Vagina (tissue), 2 donors: ENCODE results near the gene DAO. TPM values are rescaled to one million over a fixed set of nuclear protein-coding genes. Genes with fewer than 3 reads are reported as not detected.

Experiments used
- DNase-seq, 2 donors: peaks; one replicate each; pipeline ENCODE4 v3.0.0-alpha.2; 2017; ENCODE audit errors: extremely low spot score in 2 of 2
- H3K27ac ChIP-seq: fragments of 200-600 bp; sonication (generic); one replicate; pipeline ENCODE4 v1.5.1; 2019
- H3K27me3 ChIP-seq: fragments of 200-600 bp; sonication (generic); one replicate; pipeline ENCODE4 v1.5.1; 2019
- H3K36me3 ChIP-seq, 2 donors: fragments of 200-600 bp; sonication (generic); one replicate each; pipeline ENCODE4 v1.5.1; 2017 to 2019
- H3K4me1 ChIP-seq: fragments of 200-600 bp; sonication (generic); one replicate; pipeline ENCODE4 v1.5.1; 2019
- H3K4me3 ChIP-seq, 2 donors: fragments of 200-600 bp; sonication (generic); 1 replicate in 1 of 2; 2 replicates in 1 of 2; pipeline ENCODE4 v1.5.1; 2016 to 2019
- H3K9me3 ChIP-seq: fragments of 200-600 bp; sonication (generic); one replicate; pipeline ENCODE4 v1.5.1; 2019
- POLR2A ChIP-seq, 2 donors: fragments of 450-650 bp; IDR thresholded peaks; one replicate each; pipeline ENCODE4 v1.6.1; 2017; ENCODE audit warnings: antibody characterized with exemption in 2 of 2, mild to moderate bottlenecking in 2 of 2, moderate library complexity in 2 of 2
- POLR2AphosphoS5 ChIP-seq, 2 donors: sonication (generic); formaldehyde crosslinking; IDR thresholded peaks; one replicate each; pipeline ENCODE4 v1.9.0; 2017; ENCODE audit warnings: antibody characterized with exemption in 2 of 2, mild to moderate bottlenecking in 2 of 2, low read depth in 1 of 2; ENCODE audit not compliant: insufficient read depth in 1 of 2
- intact Hi-C: fragments of 100-400 bp; cut with DNase I; formaldehyde crosslinking; loops from one replicate; pipeline ENCODE4 v1.15.1; 2023
- total RNA-seq: library from RNA; depleted of rRNA; stranded (reverse); fragments of >200 nt; gene quantifications from one replicate; pipeline ENCODE4 v1.2.3, GENCODE V29; 2016
- TF ChIP-seq, protein P1 (sequence below), 3 experiments: fragments of 450-650 bp in 2 of 3; fragments of 200-600 bp in 1 of 3; sonication (generic) in 1 of 3; IDR thresholded peaks; one replicate each; pipeline ENCODE4 v1.5.1; 2017 to 2019; ENCODE audit warnings: antibody characterized with exemption in 3 of 3, mild to moderate bottlenecking in 2 of 3, moderate library complexity in 2 of 3

Gene DAO
- total RNA-seq, 1 donor from 2014 or later: not detected

DNA sequence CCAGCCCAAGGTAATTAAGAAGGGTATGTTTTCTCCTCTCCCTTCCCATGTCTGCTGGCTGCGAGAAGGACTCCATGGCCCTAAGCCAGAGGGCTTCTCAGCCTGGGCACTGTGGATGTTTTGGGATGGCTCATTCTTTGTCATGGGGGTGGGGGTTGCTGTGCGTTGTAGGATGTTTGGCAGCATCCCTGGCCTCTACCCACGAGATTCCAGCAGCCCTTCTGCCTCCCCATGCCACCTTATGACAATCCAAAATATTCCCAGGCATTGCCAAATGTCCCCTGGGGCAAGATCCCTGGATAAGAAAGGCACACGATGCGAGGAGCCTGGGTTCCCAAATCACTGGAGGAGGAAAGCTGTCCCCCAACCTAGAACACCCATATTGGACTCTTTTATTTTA, 36.4 kb downstream of the DAO start:
- no peaks in the 10 kb centered on the region for H3K9me3 ChIP-seq
- TF ChIP-seq, protein P1, sequence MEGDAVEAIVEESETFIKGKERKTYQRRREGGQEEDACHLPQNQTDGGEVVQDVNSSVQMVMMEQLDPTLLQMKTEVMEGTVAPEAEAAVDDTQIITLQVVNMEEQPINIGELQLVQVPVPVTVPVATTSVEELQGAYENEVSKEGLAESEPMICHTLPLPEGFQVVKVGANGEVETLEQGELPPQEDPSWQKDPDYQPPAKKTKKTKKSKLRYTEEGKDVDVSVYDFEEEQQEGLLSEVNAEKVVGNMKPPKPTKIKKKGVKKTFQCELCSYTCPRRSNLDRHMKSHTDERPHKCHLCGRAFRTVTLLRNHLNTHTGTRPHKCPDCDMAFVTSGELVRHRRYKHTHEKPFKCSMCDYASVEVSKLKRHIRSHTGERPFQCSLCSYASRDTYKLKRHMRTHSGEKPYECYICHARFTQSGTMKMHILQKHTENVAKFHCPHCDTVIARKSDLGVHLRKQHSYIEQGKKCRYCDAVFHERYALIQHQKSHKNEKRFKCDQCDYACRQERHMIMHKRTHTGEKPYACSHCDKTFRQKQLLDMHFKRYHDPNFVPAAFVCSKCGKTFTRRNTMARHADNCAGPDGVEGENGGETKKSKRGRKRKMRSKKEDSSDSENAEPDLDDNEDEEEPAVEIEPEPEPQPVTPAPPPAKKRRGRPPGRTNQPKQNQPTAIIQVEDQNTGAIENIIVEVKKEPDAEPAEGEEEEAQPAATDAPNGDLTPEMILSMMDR (IDR thresholded peaks at IDR 0.05): no peak
- TF ChIP-seq POLR2A (IDR thresholded peaks at IDR 0.05) (no peak), POLR2AphosphoS5 (IDR thresholded peaks at IDR 0.05; ENCODE audit: insufficient read depth in 1 of 2, low read depth in 1 of 2) (no peak)
- no peak for DNase-seq
- H3K36me3 ChIP-seq: no peaks in the 10 kb centered on the region
- H3K4me3 ChIP-seq: no peak overlapping the region
- no peak overlapping the region for H3K27ac ChIP-seq
- intact Hi-C loops: no loop called here
- H3K4me1 ChIP-seq: no peaks in the 10 kb centered on the region
- no peaks in the 10 kb centered on the region for H3K27me3 ChIP-seq

DNA sequence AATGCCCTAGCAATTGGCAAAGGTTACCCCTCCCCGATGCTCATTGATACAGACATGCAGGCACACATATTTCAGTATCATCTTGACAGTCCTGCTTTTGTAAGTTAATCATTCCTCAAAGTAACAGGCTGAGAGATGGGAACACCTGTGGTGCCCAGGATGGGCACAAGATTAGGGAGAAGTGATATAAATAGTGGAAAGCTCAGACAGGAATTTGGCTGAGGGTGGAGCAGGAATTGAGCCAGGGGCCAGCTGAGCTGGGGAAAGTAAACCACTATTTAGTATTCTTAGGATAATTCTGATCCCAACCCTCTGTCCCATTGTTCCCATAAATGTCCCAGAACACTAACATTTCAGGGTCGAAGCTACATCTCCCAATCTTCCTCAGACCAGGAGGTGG, 38.3 kb downstream of the DAO start:
- no peak for TF ChIP-seq POLR2AphosphoS5 (IDR thresholded peaks at IDR 0.05; ENCODE audit: insufficient read depth in 1 of 2, low read depth in 1 of 2)
- TF ChIP-seq, protein P1 (IDR thresholded peaks at IDR 0.05): no peak
- no peak for TF ChIP-seq POLR2A (IDR thresholded peaks at IDR 0.05)

DNA sequence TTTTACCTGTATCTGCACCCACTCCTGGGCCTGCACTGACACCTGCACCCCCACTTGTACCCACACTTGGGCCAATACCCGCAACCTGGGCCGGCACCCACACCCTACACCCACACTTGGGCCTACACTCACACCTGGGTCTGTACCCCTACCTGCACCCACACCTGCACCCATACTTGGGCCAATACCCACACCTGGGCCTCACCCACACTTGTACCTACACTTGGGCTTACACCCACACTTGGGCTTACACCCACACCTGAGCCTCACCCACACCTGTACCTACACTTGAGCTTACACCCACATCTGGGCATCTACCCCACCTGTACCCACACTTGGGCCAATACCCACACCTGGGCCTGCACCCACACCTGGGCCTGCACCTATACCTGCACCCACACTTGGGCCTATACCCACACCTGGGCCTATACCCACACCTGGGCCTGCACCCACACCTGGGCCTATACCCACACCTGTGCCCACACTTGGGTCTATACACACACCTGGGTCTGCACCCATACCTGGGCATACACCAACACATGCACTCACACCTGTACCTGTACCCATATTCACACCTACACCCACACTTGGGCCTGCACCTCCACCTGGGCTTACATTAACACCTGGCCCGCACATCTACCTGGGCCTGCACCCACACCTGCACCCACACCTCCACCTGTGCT, 39.2 kb downstream of the DAO start:
- H3K9me3 ChIP-seq: no peaks in the 10 kb centered on the region
- H3K4me3 ChIP-seq: no peak overlapping the region
- H3K4me1 ChIP-seq: no peaks in the 10 kb centered on the region
- intact Hi-C loops: no loop called here
- no peak for TF ChIP-seq POLR2AphosphoS5 (IDR thresholded peaks at IDR 0.05; ENCODE audit: insufficient read depth in 1 of 2, low read depth in 1 of 2)
- TF ChIP-seq, protein P1 (IDR thresholded peaks at IDR 0.05): no peak
- TF ChIP-seq POLR2A (IDR thresholded peaks at IDR 0.05): no peak
- H3K27me3 ChIP-seq: no peaks in the 10 kb centered on the region
- no peaks in the 10 kb centered on the region for H3K36me3 ChIP-seq
- H3K27ac ChIP-seq: no peak overlapping the region
- no peak for DNase-seq

More for the DNA sequence above, 38.3 kb downstream of the DAO start:
- Histone ChIP-seq H3K36me3 (no peaks in the 10 kb centered on the region), H3K27me3 (no peaks in the 10 kb centered on the region), H3K4me1 (no peaks in the 10 kb centered on the region), H3K9me3 (no peaks in the 10 kb centered on the region), H3K27ac (no peak overlapping the region), H3K4me3 (no peak overlapping the region)
- DNase-seq: no peak
- intact Hi-C loops: no loop called here

DNA sequence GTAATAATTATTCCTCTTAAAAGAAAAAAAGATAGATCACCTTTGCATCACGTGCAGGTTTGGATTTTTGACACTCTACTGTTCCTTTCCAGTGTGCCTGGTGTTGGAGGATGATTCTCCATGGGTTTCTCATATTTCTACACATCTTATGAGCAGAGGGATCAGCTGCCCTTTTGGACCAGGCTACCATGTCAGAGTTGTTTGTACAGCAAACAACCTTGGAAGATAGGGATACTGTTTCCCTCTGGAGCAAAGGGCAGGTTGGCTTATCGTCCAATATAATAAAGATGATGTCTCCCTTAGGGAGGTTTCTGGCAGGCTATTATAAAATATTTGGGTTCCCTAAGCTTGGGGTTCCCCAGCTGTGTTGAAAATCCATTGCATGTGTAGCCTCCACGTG, 42.1 kb downstream of the DAO start:
- DNase-seq: no peak
- Histone ChIP-seq H3K4me3 (no peak overlapping the region), H3K36me3 (no peaks in the 10 kb centered on the region), H3K9me3 (no peaks in the 10 kb centered on the region), H3K4me1 (no peaks in the 10 kb centered on the region), H3K27me3 (no peaks in the 10 kb centered on the region), H3K27ac (no peak overlapping the region)
- TF ChIP-seq, protein P1 (IDR thresholded peaks at IDR 0.05): no peak
- TF ChIP-seq POLR2A (IDR thresholded peaks at IDR 0.05) (no peak), POLR2AphosphoS5 (IDR thresholded peaks at IDR 0.05; ENCODE audit: insufficient read depth in 1 of 2, low read depth in 1 of 2) (no peak)
- intact Hi-C loops: no loop called here

GRCh38 chr12:108922918-108923317, 43.0 kb downstream of the DAO start:
- intact Hi-C loops: no loop called here
- H3K36me3 ChIP-seq: no peaks in the 10 kb centered on the region
- no peaks in the 10 kb centered on the region for H3K4me1 ChIP-seq
- H3K27me3 ChIP-seq: no peaks in the 10 kb centered on the region
- H3K9me3 ChIP-seq: no peaks in the 10 kb centered on the region
- no peak overlapping the region for H3K27ac ChIP-seq
- no peak for TF ChIP-seq POLR2A (IDR thresholded peaks at IDR 0.05)
- no peak for TF ChIP-seq POLR2AphosphoS5 (IDR thresholded peaks at IDR 0.05; ENCODE audit: insufficient read depth in 1 of 2, low read depth in 1 of 2)
- TF ChIP-seq, protein P1 (IDR thresholded peaks at IDR 0.05): no peak
- no peak for DNase-seq
- no peak overlapping the region for H3K4me3 ChIP-seq
